CD4-positive, alpha-beta T cell treated with Interleukin-15 for 1 hour (primary cell): Measurements from ENCODE around the gene SPINT2.
A peak's percentile ranks its signal among the peaks of the same experiment; 100 is the strongest.
"Not testable (repeated sequence)": the region's sequence is repeated elsewhere in the genome, so short reads cannot be mapped to it uniquely, and the experiment has no call there.

Source experiments
- DNase-seq: peaks from one replicate; pipeline ENCODE4 v3.0.0-alpha.2; 2020

The SPINT2 gene

DNA sequence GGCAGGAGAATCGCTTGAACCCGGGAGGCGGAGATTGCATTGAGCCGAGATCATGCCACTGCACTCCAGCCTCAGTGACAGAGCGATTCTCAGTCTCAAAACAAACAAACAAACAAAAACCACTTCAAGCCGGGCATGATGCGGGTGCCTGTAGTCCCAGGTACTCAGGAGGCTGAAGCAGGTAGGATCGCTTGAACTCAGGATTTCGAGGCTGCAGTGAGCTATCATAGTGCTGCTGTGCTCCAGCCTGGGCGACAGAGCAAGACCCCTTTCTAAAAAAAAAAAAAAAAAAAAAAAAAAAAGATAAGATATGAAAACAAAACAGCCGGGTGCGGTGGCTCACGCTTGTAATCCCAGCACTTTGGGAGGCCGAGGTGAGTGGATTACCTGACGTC lies 21.1 kb upstream of the SPINT2 start:
- no peak for DNase-seq

DNA sequence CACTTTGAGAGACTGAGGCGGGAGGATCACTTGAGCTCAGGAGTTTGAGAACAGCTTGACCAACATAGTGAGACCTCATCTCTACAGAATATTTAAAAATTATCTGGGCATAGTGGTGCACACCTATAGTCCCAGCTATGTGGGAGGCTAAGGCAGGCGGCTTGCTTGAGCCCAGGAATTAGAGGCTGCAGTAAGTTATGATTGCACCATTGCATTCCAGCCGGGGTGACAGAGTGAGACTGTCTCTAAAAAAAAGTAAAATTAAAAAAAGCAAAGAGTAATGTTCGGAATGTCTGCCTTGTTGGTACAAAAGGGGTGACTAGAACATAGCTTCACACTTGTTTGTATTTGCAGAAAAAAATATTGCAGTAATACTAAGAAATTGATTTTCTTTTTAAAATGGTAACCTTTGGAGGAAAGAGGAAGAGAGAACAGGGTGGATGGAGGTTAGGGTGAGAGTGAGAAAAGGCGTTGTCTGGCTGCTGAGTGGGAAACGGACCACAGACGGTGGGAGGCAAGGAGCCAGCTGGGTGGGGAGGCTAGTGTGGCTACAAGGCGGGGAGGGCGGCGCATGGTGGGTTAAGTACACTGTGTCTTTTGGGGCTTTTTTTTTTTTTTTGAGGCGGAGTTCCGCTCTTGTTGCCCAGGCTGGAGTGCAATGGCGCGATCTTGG lies 18.4 kb upstream of the SPINT2 start:
- DNase-seq: no peak

DNA sequence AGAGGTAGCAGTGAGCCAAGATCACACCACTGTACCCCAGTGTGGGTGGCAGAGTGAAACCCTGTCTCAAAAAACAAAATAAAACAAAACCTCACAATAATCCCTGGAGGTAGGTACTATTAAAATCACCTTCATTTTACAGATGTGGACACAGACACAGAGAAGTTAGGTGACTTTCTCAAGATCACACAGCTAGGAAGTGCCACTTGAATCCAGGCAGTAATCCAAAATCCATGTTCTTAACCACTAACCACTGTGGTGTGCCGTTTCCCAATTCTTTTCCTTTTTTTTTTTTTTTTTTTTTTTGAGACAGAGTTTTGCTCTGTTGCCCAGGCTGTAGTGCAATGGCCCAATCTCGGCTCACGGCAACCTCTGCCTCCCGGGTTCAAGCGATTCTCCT lies 17.2 kb upstream of the SPINT2 start:
- no peak for DNase-seq

DNA sequence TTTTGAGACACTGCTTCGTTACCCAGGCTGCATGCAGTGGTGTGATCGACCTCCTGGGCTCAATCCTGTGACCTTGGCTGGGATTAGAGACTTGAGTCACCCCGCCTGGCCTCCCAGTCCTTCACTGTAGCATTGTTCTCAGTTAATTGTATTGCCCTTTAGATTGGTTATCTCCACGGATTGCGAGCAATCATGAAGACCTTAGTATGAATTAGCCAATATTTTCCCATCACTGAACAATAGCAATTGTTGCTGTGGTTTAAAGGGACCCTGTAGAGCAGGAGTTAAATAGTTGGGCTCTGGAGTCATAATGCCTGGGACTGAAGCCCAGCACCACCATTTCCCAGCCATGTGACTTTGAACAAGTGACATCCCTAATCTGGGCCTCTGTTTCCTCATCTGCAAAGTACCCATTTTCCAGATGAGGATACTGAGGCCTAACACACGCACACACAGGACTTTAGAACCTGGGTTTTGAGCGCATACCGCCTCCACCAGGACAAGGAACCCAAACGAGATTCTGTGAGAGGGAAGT lies 16.6 kb upstream of the SPINT2 start:
- DNase-seq: no peak

DNA sequence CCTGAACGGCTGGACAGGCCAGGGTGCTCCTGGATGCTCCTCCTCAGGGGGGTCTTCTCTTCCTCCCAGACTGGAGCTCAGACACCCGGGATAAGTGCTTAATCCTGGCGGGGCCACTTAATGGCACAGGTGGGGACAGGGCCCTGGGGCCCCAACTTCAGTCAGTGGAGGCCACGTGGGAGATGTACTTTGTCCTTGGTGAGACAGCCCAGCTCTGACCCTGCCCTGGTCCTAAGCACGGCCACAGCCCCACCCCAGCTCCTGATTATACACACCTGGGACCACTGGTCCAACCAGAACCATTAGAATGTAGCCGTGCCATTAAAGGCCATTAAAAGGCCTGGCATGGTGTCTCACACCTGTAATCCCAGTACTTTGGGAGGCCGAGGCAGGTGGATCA lies 16.0 kb upstream of the SPINT2 start:
- no peak for DNase-seq

DNA sequence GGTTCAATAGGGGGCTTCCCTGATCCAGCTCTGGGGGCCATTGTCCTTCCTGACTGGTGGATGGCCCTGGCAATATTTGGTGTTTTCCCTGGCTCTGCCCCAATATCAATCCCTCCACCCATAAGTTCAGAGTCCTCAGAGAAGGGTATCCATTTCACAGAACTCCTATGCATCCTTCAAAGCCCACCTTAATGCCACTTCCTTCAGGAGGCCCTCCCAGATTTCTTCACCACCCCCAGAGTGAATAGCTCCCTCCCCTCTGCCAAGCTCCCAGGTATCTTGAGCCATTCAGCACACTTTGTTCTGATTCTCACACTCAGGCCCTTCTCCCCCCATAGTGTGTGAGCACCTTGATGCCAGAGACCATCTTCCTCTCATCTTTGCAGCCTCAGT lies 13.9 kb upstream of the SPINT2 start:
- no peak for DNase-seq

DNA sequence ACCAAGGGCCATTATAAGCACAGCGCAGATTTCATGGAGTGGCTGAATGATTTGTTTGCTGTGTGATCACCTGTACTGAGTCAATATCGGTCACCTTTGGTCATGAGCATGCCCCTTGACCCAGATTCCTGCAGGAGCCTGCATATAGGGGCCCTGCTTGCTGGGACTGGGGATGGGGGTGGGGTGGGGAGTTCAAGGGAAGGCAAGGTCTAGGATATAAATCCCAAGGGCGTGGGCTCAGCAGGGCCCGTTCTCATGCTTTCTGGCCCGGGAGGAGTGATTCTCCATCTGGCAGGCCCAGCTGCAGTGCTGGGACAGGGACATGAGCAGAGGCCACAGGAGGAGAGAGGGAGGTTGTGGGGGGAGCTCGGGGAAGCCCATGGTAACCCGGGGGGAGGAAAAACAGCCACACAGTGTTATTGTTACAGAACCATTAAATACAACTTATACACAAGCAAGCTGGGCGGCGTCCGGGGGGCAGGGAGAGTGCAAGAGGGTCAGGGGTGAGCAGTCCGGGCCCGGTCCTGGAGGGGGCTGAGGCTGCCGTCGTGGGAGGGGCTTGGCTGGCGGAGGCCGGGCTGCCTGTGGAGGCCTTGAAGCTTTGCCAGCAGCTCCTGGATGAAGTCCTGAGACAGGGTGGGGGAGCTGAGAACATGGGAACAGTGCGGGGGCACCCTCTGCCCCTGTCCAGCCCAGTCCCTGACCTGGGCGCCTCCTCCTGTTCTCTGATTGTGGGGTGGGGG lies 13.4 kb upstream of the SPINT2 start:
- DNase-seq: no peak

DNA sequence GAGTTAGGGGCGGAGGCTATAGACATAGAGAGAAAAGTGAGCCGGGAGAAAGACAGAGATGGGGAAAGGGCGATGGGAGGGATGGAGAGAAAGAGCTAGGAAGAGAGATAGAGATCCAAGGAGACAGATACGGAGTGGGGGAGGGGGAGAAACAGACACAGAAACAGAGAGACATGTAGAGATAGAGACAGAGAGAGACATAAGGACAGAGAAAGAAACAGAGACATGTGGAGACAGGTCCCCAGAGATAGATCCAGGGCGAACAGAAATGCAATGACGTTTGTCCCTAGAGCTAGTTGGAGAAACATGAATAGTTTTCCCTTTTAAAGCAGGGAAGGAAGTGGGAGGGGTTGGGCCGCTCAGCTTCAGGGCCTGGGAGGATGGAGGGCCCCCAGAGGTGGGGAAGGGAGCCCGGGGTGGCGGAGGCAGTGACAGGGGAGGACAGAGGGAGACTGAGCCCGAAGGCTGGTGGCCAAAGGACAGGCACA lies 12.8 kb upstream of the SPINT2 start:
- DNase-seq: no peak

DNA sequence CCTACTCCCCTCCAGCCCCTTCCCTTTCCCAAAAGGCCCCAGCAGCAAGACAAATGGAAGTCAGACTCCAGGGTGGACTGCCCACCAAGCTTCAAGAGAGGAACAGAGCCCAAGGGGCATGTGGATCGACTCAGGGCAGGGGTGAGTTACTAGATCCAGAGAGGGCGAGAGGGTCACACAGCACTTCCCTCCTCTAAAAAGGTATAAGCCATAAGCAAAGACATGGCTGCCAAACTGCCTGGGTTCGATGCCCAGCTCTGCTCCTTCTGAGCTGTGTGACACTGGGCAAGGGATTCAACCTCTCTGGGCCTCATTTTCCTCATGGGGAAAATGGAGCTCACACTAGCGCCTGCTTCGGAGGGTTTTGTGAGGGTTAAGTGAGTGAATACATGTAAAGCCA lies 12.0 kb upstream of the SPINT2 start:
- DNase-seq: no peak

DNA sequence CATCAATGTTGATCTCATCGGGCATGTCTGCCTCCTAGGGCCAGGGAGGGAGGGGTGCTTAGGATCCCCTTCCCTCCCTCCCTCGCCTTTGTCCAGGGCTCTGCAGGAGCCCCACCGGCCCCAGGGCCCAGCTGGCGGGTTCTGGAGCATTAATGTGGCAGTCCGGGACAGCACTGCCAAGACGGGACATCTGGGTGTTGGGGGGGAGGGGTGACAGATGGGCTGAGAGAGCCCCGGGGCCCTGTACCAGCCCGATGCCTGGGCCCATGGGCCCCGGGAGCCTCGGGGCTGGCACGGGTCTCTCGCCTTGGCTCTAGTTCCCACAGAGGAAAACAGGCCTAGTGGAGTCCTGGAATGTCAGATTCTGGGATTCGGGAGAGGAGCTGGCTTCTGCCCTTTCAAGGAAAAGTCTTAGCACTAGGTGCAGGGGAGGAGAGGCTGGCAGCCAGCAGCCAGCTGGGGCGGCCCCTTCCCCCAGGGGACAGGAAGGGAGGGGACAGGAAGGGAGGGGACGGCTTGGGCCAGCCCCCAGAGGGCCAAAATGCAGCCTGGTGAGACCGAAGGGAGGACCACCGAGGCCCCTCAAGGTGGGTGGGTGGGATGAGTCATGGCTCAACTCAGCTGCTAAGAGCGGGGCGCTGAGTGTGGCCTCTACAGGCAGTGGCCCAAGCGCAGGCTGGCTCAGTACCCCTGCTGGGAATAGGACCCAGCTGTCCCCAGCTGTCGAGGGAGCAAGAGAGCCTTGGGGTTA lies 11.3 kb upstream of the SPINT2 start:
- DNase-seq: peak; percentile 17

DNA sequence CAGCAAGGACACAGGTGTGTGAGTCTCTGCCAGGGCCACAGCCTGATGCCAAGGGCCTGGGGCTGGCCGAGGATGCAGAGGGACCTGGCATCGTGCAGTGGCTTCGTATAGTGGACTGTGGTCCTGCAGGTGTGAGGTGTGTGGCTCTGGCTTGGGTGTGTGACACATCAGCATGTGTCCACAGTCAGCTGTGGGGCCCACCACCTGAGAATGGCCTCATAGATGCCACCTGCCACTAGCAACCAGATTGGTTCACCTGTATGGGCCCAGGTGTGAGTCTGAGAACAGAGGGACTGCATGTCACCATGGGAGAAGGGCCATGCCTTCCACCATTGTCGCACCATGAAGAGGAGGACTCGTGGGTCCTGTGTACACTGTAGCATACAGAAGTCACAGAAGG lies 10.6 kb upstream of the SPINT2 start:
- DNase-seq: no peak

DNA sequence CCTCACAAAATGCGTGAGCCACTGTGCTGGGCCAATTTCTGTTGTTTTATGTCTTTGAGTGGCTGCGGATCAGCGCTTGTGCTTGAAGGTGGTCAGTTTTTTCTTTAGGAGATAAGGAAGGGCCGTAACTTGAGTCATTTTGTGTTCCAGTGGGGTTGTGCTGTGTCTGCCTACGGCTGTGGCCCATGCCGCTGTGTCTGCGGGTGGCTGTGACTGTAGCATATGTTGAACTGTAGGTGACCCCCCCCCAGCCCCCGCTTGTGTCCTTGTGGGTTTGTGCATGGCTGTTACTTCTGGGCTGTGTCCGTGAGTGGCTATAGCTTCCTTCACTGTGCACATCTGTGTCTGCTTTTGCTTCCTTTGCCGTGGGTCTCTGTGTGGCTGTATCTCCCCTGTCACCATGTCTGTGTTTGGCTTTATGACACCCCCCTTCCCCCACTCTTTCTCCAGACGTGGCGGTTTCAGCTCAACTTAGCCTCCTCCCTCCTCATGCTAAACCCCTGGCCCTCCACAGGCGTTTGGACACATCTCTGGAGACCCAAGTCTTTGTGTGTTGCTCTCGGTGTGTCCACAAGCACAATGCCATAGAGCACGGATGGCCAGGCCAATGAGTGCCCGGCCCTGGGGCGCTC lies 8.9 kb upstream of the SPINT2 start:
- DNase-seq: no peak

DNA sequence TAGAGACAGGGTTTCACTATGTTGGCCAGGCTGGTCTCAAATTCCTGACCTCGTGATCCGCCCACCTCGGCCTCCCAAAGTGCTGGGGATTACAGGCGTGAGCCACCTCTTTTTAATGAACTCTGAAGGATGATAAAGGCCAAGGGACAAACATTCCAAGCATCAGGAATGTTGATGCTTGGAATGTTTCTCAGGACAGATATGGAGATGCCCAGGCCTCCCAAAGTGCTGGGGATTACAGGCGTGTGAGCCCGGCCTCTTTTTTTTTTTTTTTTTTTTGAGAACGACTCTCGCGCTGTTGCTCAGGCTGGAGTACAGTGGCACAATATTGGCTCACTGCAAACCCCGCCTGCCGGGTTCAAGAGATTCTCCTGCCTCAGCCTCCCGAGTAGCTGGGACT lies 2.4 kb upstream of the SPINT2 start:
- DNase-seq: not testable (repeated sequence)

DNA sequence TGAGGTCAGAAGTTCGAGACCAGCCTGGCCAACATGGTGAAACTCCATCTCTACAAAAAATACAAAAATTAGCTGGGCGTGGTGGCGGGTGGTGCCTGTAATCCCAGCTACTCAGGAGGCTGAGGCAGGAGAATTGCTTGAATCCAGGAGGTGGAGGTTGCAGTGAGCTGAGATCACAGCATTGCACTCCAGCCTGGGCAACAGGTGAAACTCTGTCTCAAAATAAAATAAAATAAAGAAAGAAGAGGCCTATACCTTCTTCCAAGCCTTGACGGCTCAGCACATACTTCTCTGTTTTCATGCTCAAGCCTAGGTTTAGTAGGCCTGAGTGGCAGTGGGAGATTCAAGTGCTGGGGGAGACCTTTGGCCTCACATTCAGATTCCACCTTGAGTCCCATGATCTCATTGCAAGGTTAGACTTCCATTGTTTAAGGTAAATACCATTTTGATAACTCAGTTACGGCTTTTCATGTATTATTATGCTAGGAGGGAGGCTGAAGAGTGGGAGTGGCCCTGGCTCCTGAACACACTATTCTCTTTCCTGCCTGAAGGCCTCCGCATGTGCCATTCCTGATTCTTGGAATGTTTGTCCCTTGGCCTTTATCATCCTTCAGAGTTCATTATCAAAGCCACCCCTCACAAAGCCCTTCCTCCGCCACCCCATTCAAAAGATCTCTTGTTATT lies 1.6 kb upstream of the SPINT2 start:
- DNase-seq: no peak

DNA sequence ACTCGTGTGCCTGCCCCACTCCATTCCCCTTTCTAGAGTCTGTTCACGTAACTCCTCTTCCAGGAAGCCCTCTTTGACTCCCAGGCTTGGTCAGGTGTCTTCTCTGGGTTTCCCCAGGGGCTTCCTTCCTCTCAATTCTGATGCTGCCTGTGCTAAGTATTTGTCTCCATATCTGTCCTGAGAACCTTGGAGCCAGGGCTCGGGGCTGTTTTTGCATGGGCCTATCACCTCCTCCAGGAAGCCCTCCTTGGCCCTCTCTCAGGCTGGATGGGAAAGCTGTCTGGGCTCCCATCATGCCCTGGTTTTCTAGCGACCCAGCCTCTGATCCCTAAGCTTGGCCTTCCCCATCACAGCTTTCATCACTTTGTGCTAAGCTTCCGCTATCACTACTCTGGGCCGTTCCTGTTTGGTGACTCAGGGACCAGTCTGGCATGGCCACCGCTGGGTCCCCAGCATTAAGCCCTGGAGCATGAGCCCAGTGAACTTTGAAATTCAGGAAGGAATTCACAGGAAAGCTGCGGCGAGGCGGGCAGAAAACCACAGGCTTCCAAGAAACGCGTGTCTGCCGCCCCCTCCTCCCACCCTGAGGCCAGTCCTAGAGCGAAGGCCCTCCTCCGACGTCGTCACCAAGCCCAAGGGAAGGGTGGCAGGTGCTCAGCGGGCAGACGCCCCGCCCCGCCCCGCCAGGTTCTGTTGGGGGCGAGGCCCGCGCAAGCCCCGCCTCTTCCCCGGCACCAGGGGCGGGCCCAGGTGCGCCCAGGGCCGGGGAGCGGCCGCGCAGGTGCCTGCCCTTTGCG lies 486 bp upstream of the SPINT2 start:
- DNase-seq: peak; percentile 88

DNA sequence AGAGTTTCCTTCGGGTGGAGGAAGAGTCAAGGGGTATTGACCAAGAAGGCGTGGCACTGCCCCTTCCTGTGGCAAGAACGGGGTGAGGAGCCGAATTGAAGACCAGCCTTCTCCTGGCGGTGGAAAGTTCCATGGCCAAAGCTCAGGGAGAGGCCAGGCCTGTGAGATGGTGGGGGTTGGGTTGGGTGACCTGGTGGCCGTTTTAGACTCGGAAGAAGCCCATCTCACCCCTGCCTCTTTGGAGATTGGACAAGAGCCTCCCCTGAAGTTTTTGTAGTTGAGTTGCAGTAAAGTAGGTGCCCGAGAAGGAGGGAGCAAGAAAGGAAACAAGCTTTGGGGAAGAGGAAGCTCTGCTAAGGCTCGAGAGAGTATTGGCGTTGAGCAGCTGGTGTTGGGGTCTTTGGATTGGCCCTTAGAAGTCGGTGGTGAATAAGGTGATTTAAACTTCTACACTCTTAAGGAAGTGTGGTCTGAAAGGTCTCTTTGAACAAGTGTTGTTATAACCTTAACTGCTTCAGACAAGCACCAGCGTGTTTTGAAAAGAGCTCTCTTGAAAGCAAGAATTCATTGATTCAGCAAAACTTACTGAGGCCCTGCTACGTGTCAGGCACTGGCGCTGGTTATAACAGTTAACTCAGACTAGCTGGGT lies 964 bp downstream of the SPINT2 start:
- no peak for DNase-seq

DNA sequence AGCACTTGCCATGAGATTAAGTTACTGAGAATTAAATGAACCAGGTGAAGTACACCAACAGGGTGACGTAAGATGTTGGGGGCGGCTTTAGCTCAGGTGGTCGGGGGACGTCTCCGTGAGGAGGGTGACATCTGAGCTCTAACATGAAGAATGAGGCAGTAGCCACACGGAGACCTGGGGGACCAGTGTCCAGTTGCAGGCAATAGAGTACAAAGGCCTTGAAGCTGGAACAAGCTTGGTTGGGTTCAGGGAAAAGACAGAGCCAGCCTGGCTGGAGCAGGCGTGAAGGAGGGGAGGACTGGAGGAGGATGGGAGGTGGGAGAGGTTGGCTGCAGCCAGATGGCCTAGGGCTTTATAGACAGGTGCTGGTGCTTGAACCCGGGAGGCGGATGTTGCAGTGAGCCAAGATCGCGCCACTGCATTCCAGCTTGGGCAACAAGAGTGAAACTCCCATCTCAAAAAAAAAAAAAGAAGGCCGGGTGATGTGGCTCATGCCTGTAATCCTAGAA lies 1.6 kb downstream of the SPINT2 start:
- DNase-seq: no peak

DNA sequence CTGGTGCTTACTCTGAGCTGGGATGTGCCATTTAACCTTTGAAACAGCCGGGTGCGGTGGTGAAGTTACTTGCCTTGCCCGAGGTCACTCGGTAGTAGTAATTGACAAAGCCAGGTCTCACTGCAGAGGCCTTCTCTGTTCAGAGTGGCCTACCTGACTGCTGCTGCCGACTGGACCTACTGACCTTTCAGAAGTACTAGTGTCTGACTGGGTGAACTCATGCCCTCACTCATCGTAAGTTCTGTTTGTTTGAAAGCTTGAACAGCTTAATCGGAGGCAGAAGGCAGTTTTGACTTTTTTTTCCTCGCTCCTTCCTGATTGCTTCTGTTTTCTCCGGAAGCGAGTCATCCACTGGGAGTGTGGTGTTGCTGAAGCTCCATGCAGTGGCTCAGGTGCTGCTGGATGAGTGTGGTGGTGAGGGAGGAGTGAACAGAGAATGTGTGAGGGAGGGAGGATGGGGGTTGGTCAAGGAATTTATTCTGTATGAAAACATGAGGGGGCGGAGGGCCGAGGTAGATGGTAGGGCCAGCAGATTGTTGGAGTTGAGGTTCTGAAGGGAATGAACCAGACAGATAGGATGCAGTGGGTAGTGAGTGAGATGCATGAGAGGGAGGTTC lies 2.7 kb downstream of the SPINT2 start:
- DNase-seq: no peak

DNA sequence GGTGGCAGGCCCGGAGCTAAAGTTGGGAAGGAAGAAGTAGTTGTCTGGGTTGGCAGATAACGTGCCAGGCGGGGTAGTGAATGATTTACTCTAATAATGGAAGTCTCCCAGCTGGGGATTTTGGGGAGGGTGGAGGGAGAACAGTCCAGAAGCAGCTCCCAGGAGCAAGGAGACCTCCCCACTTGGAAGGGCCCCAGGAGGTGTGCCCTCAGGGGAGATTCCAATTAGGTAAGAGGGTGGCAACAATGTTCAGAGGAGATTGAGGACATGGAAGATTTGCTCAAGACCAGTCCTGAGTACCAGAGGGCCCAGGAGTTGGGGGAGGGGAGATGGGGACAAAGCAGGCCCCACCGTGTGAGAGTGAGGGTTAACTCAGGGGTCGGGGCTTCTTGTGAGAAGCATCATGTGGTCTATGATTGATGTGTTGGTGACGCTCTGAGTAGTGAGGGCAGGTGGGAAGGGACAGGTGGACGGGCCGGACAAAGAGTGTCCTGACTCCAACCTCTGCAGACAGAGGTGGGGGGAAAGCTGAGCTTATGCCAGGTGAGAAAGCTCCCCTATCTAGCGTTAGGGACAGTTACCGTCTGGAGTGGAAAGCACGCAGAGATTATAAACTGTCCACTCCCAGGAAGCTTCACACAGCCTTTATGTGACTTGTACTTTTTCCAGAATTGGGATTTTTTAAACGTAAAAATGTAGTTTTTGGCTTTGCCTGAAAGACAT lies 3.5 kb downstream of the SPINT2 start:
- DNase-seq: no peak

DNA sequence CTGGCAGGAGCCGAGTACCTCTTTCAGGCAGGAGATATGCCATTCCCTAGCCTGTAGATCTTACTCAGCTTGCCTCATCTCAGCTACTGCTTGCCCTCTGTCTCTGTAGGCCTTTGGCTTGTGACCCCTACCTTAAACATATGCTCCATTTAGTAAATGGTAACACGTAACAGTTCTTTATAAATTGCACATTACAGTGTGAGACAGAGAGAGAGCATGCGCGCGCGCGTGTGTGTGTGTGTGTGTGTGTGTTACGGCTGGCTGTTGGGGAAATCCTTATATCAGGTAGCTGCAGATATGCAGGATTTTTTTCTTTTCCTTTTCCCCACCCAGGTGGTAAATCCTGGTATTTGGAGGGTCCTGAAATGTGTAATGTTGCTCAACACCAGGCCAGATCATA lies 4.2 kb downstream of the SPINT2 start:
- no peak for DNase-seq
